ENCODE data around the gene TMEM184C.

GRCh38 chr4:147655639-147656038, 38.4 kb downstream of the TMEM184C start:
- no peak for TF ChIP-seq POLR2A (IDR thresholded peaks at IDR 0.05)
- no peak for TF ChIP-seq CTCF (IDR thresholded peaks at IDR 0.05)
